ENCODE measurements around the gene MT1E. TPM values are rescaled to one million over a fixed set of nuclear protein-coding genes. Genes with fewer than 3 reads are reported as not detected.

The MT1E gene
- total and polyA plus RNA-seq, 2 of the 13 experiments (the other 11 are each of a cell fraction or from before 2014, with no cell fraction given), result 110 to 1,072 TPM

DNA sequence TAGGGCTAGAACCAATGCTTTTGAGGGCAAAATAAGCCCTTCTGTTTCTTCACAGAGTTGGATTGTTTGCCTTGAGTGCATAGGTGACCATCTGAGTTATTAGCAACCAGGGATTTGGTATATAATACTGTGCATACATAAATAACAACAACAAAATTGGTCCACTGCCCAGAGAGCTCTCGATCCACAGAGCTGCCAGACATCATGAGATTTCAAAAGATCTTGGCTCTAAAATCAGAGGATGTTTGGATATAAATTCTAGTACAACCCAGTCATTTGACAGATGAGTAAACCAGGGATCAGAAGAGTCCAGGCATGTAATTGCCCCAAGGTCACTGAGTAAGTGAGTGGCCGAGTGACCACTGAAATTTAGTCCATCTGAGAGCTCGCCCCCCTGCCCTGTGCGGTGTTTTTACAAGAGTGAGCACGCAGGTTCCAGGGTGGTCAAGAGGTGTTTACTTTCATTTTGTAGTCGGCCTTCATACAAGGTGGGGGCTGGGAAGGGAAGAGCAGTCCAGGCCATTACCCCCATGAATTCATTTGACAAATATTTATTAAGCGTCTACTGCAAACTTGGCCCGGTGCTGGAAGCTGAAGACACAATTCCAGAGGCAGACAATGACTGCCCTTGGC is 19.0 kb upstream of the MT1E start (continued):
- no peak for TF ChIP-seq HNRNPK (IDR thresholded peaks at IDR 0.05; ENCODE audit: low read depth, low read length, poor library complexity, severe bottlenecking)
- TF ChIP-seq HNRNPL (IDR thresholded peaks at IDR 0.05; ENCODE audit: low read depth, low read length), result no peak
- peak; percentile 31; the same call in 1 of the 2 replicates for TF ChIP-seq ZNF619 (CRISPR knock-in tag; IDR thresholded peaks at IDR 0.05)
- no peak for TF ChIP-seq NFE2 (CRISPR knock-in tag; IDR thresholded peaks at IDR 0.05)
- no peak for TF ChIP-seq ZFP41 (CRISPR knock-in tag; IDR thresholded peaks at IDR 0.05; ENCODE audit: borderline replicate concordance)
- no peak for TF ChIP-seq HMGA1 (CRISPR knock-in tag; conservative IDR thresholded peaks at IDR 0.05)
- TF ChIP-seq MYC (CRISPR knock-in tag; IDR thresholded peaks at IDR 0.05; ENCODE audit: borderline replicate concordance), result no peak
- TF ChIP-seq MIXL1 (CRISPR knock-in tag; IDR thresholded peaks at IDR 0.05), result peak; percentile 59
- TF ChIP-seq, protein P1, sequence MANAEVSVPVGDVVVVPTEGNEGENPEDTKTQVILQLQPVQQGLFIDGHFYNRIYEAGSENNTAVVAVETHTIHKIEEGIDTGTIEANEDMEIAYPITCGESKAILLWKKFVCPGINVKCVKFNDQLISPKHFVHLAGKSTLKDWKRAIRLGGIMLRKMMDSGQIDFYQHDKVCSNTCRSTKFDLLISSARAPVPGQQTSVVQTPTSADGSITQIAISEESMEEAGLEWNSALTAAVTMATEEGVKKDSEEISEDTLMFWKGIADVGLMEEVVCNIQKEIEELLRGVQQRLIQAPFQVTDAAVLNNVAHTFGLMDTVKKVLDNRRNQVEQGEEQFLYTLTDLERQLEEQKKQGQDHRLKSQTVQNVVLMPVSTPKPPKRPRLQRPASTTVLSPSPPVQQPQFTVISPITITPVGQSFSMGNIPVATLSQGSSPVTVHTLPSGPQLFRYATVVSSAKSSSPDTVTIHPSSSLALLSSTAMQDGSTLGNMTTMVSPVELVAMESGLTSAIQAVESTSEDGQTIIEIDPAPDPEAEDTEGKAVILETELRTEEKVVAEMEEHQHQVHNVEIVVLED (CRISPR knock-in tag; IDR thresholded peaks at IDR 0.05; ENCODE audit: borderline replicate concordance), result peak; percentile 55; the same call in 1 of the 2 replicates
- no peak; the same call in 1 of the 2 replicates for TF ChIP-seq RFX3 (CRISPR knock-in tag; IDR thresholded peaks at IDR 0.05)
- no peak for TF ChIP-seq ZFYVE20 (CRISPR knock-in tag; IDR thresholded peaks at IDR 0.05; ENCODE audit: borderline replicate concordance, low read depth)
- no peak for TF ChIP-seq SSRP1 (CRISPR knock-in tag; IDR thresholded peaks at IDR 0.05)
- TF ChIP-seq KDM6A (CRISPR knock-in tag; IDR thresholded peaks at IDR 0.05; ENCODE audit: low read depth), result peak; percentile 84
- no peak for TF ChIP-seq FOXM1 (CRISPR knock-in tag; IDR thresholded peaks at IDR 0.05)
- TF ChIP-seq ZKSCAN5 (CRISPR knock-in tag; IDR thresholded peaks at IDR 0.05), result no peak
- TF ChIP-seq, protein P2, sequence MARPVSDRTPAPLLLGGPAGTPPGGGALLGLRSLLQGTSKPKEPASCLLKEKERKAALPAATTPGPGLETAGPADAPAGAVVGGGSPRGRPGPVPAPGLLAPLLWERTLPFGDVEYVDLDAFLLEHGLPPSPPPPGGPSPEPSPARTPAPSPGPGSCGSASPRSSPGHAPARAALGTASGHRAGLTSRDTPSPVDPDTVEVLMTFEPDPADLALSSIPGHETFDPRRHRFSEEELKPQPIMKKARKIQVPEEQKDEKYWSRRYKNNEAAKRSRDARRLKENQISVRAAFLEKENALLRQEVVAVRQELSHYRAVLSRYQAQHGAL (CRISPR knock-in tag; IDR thresholded peaks at IDR 0.05; ENCODE audit: not compliant biosample characterization), result no peak
- no peak for TF ChIP-seq JUNB (CRISPR knock-in tag; IDR thresholded peaks at IDR 0.05; ENCODE audit: borderline replicate concordance)
- TF ChIP-seq SMAD9 (CRISPR knock-in tag; IDR thresholded peaks at IDR 0.05), result no peak
- TF ChIP-seq SP140L (CRISPR knock-in tag; IDR thresholded peaks at IDR 0.05; ENCODE audit: borderline replicate concordance), result no peak
- peak; percentile 32; the same call in 1 of the 2 replicates for TF ChIP-seq ZNF644 (CRISPR knock-in tag; IDR thresholded peaks at IDR 0.05; ENCODE audit: low read depth)
- TF ChIP-seq GABPB1 (CRISPR knock-in tag; IDR thresholded peaks at IDR 0.05), result no peak
- no peak; the same call in 1 of the 2 replicates for TF ChIP-seq MTF1 (CRISPR knock-in tag; IDR thresholded peaks at IDR 0.05)
- TF ChIP-seq, protein P3, sequence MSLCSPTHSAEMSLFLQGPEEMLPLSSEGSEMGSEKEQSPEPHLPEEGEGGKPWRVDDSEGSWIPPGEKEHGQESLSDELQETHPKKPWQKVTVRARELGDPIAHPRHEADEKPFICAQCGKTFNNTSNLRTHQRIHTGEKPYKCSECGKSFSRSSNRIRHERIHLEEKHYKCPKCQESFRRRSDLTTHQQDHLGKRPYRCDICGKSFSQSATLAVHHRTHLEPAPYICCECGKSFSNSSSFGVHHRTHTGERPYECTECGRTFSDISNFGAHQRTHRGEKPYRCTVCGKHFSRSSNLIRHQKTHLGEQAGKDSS (CRISPR knock-in tag; IDR thresholded peaks at IDR 0.05; ENCODE audit: borderline replicate concordance, low read depth), result no peak
- TF ChIP-seq ESRRA (CRISPR knock-in tag; IDR thresholded peaks at IDR 0.05; ENCODE audit: low read depth), result no peak
- TF ChIP-seq SALL2 (CRISPR knock-in tag; IDR thresholded peaks at IDR 0.05), result no peak
- TF ChIP-seq, protein P4, sequence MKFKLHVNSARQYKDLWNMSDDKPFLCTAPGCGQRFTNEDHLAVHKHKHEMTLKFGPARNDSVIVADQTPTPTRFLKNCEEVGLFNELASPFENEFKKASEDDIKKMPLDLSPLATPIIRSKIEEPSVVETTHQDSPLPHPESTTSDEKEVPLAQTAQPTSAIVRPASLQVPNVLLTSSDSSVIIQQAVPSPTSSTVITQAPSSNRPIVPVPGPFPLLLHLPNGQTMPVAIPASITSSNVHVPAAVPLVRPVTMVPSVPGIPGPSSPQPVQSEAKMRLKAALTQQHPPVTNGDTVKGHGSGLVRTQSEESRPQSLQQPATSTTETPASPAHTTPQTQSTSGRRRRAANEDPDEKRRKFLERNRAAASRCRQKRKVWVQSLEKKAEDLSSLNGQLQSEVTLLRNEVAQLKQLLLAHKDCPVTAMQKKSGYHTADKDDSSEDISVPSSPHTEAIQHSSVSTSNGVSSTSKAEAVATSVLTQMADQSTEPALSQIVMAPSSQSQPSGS (CRISPR knock-in tag; IDR thresholded peaks at IDR 0.05), result no peak; the same call in 1 of the 2 replicates
- TF ChIP-seq, protein P5, sequence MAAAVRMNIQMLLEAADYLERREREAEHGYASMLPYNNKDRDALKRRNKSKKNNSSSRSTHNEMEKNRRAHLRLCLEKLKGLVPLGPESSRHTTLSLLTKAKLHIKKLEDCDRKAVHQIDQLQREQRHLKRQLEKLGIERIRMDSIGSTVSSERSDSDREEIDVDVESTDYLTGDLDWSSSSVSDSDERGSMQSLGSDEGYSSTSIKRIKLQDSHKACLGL (CRISPR knock-in tag; IDR thresholded peaks at IDR 0.05), result no peak
- no peak for TF ChIP-seq NBN (conservative IDR thresholded peaks at IDR 0.05)

Data from HepG2 (cell line).